RWPE2 (cell line): ENCODE measurements around the gene TBX1.

Experiments
- ATAC-seq: fragments of 200-7000 bp; cut with Tn5 transposase; 3 replicates; pipeline ENCODE4 v1.9.1; 2021; ENCODE audit warnings: low read depth
- DNase-seq: peaks from one replicate; pipeline ENCODE4 v3.0.0-alpha.2; 2020; ENCODE audit warnings: low spot score
- H3K27ac ChIP-seq: fragments of 450-650 bp; 2 replicates; pipeline ENCODE4 v1.5.1; 2017; ENCODE audit warnings: mild to moderate bottlenecking; ENCODE audit not compliant: poor library complexity, severe bottlenecking
- H3K27me3 ChIP-seq: fragments of 250-450 bp; sonication (Bioruptor Pico); 2 replicates; pipeline ENCODE4 v1.5.1; 2021; ENCODE audit warnings: mild to moderate bottlenecking, moderate library complexity; ENCODE audit not compliant: insufficient read depth, poor library complexity, severe bottlenecking
- H3K36me3 ChIP-seq: fragments of 250-450 bp; sonication (Bioruptor Pico); 2 replicates; pipeline ENCODE4 v1.5.1; 2020; ENCODE audit warnings: low read depth, mild to moderate bottlenecking, moderate library complexity
- H3K4me1 ChIP-seq: fragments of 250-450 bp; sonication (Bioruptor Pico); 2 replicates; pipeline ENCODE4 v1.5.1; 2021; ENCODE audit warnings: mild to moderate bottlenecking, moderate library complexity; ENCODE audit not compliant: insufficient read depth, poor library complexity, severe bottlenecking
- H3K4me3 ChIP-seq: fragments of 250-450 bp; sonication (Bioruptor Pico); 2 replicates; pipeline ENCODE4 v1.5.1; 2021; ENCODE audit warnings: mild to moderate bottlenecking, moderate library complexity; ENCODE audit not compliant: severe bottlenecking
- H3K9me3 ChIP-seq: fragments of 250-450 bp; sonication (Bioruptor Pico); 2 replicates; pipeline ENCODE4 v1.5.1; 2021; ENCODE audit warnings: mild to moderate bottlenecking, moderate library complexity; ENCODE audit not compliant: severe bottlenecking
- CTCF ChIP-seq: fragments of 450-650 bp; IDR thresholded peaks from one replicate; pipeline ENCODE4 v1.5.1; 2017; ENCODE audit warnings: mild to moderate bottlenecking, moderate library complexity; ENCODE audit not compliant: poor library complexity, severe bottlenecking

Gene TBX1

GRCh38 chr22:19760058-19760950 is at the start of gene TBX1:
TBX1 (plus strand) TSS chr22:19760778; CDS start chr22:19760844, 66 bp downstream.
- no peak for TF ChIP-seq CTCF
- ATAC-seq (no peak), DNase-seq (no peak)
- no peaks in the 10 kb centered on the region for H3K36me3 ChIP-seq
- H3K27me3 ChIP-seq, result peaks cover 28% of the 10 kb centered on the region
- H3K4me1 ChIP-seq, result no peaks in the 10 kb centered on the region
- H3K27ac ChIP-seq, result no peak within 1 kb of the TSS
- peak within 1 kb of the TSS; percentile 20 for H3K4me3 ChIP-seq
- no peaks in the 10 kb centered on the region for H3K9me3 ChIP-seq

- no peak overlapping the region for H3K4me3 ChIP-seq
- no peak overlapping the region for H3K27ac ChIP-seq
- H3K27me3 ChIP-seq, result no peaks in the 10 kb centered on the region
- H3K9me3 ChIP-seq, result no peaks in the 10 kb centered on the region
- H3K4me1 ChIP-seq, result no peaks in the 10 kb centered on the region
- H3K36me3 ChIP-seq, result no peaks in the 10 kb centered on the region
- no peak for TF ChIP-seq CTCF
- no peak for DNase-seq
- ATAC-seq, result no peak
These were observed 47.3 kb upstream of the TBX1 start for GRCh38 chr22:19713245-19713644.

- ATAC-seq (no peak), DNase-seq (no peak)
- H3K27me3 ChIP-seq, result no peaks in the 10 kb centered on the region
- no peak overlapping the region for H3K27ac ChIP-seq
- no peaks in the 10 kb centered on the region for H3K4me1 ChIP-seq
- H3K36me3 ChIP-seq, result no peaks in the 10 kb centered on the region
- H3K9me3 ChIP-seq, result no peaks in the 10 kb centered on the region
- H3K4me3 ChIP-seq, result peak overlapping the region; percentile 47
- TF ChIP-seq CTCF, result no peak
These were observed 46.8 kb upstream of the TBX1 start for GRCh38 chr22:19713650-19714311.

DNA sequence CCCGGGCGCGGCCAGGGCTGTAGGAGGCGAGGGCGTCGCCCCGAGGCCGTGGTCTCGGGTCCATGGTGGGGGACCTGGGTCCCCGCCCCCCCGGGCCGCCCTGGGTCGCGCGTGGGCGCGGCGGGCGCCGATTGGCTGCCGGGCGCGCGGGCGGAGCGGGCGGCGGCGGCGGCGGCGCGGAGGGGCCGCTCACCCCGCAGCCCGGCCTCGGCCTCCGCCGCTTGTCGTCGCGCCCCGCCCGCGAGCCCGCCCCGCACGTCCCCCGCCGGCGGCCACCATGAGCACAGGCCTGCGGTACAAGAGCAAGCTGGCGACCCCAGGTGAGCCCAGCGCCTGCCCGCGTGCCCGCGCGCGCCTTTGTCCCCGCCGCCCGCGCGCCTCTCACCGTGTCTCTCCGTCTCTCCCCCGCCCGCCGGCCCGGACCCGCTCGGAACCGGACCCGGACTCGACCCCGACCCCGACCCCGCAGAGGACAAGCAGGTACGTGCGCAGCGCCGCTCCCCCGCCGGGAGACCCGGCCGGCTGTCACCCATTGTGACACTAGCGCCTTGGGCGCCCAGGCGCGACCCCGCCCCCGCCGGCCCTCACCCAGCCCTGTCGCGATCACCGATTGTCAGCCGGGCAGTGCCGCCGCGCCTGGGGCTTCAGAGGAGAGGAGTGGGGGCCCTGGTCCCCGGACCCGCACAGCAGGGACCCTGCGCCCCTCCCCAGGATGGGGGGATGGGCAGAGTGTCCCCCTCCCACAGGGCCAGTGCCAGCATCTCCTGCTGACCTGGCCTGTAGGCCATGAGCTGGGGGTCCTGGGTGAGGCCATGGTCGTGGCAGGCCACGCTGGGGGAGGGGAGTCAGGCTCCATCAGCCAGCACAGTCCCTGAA is 46.0 kb upstream of the TBX1 start, which contains the start of gene SEPTIN5:
Gene SEPTIN5 (plus strand): TSS at position 192 of the 876 bp plus-strand sequence. CDS start 86 bp downstream, at position 278.
- no peak within 1 kb of the TSS for H3K27ac ChIP-seq

More for the DNA sequence above, 46.0 kb upstream of the TBX1 start, which contains the start of gene SEPTIN5:
- peak within 1 kb of the TSS; percentile 47 for H3K4me3 ChIP-seq
- H3K27me3 ChIP-seq, result no peaks in the 10 kb centered on the region
- DNase-seq (no peak), ATAC-seq (no peak)
- TF ChIP-seq CTCF, result no peak
- no peaks in the 10 kb centered on the region for H3K36me3 ChIP-seq
- no peaks in the 10 kb centered on the region for H3K9me3 ChIP-seq
- no peaks in the 10 kb centered on the region for H3K4me1 ChIP-seq
